ENCODE data around the gene APOL6. TPM values are rescaled to one million over a fixed set of nuclear protein-coding genes. Genes with fewer than 3 reads are reported as not detected.

Gene APOL6
- total RNA-seq, 1 donor from 2014 or later, result 2.2 TPM

Other genes with a start within 250 kb of the APOL6 start
- gene MCM5, start 248.3 kb upstream of the APOL6 start, total RNA-seq, result 11.9 TPM
- gene RASD2, start 107.6 kb upstream of the APOL6 start, total RNA-seq, result 1.1 TPM
- not detected for gene MB, start 31.1 kb upstream of the APOL6 start, total RNA-seq
- gene APOL5, start 69.4 kb downstream of the APOL6 start, total RNA-seq, result not detected

Measured in occipital lobe (tissue), 1 donor.